GM10266 (cell line): ENCODE data around the gene NKAIN4.

ENCODE experiments used
- DNase-seq: peaks from one replicate; pipeline ENCODE4 v3.0.0; 2012; ENCODE audit errors: extremely low spot score
- CTCF ChIP-seq: IDR thresholded peaks from 2 replicates; pipeline ENCODE4 v1.5.1; 2012; ENCODE audit warnings: mild to moderate bottlenecking, low read depth; ENCODE audit not compliant: control insufficient read depth, insufficient read depth; ENCODE audit errors: missing control alignments

The NKAIN4 gene

GRCh38 chr20:63254232-63254605 lies at the start of gene NKAIN4:
Gene NKAIN4, minus strand, starts transcription at chr20:63254463. Its CDS starts 13 bp downstream, at chr20:63254450.
- DNase-seq, result no peak
- TF ChIP-seq CTCF, result no peak

GRCh38 chr20:63303095-63303666 lies 48.9 kb upstream of the NKAIN4 start:
- no peak for DNase-seq
- no peak for TF ChIP-seq CTCF

- TF ChIP-seq CTCF, result no peak
- DNase-seq, result no peak
These were observed 47.4 kb upstream of the NKAIN4 start for GRCh38 chr20:63301671-63302070.

GRCh38 chr20:63298731-63299312 lies 44.6 kb upstream of the NKAIN4 start:
- no peak for TF ChIP-seq CTCF
- no peak for DNase-seq

- no peak for TF ChIP-seq CTCF
- no peak for DNase-seq
These were observed 43.7 kb upstream of the NKAIN4 start for GRCh38 chr20:63297796-63298572.

GRCh38 chr20:63297371-63297781 lies 43.1 kb upstream of the NKAIN4 start:
- DNase-seq, result no peak
- no peak for TF ChIP-seq CTCF
